EL (cell line): ENCODE measurements around the gene MRPS14.

ENCODE experiments used
- DNase-seq: peaks from one replicate; pipeline ENCODE4 v3.0.0-alpha.2; 2016

MRPS14 gene

DNA sequence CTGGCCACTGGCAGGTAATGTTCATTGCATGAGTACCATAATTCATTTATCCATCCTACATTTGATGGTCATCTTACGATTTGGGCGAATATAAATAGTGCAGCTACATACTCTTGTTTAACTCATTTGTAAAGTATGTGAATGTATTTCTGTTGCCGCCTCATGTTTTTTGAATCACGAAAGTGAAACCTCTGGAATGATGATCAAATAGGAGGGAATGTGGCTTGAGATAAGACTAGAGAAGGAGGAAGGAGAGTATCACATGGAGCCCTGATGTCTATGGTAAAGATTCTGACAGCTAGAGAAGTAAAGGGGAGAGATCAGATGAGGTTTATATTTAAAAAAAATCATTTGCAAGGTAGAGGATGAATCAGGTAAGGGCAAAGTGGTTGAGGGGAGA is 8.0 kb downstream of the MRPS14 start:
- peak; percentile 88 for DNase-seq

- no peak for DNase-seq
Observed at GRCh38 chr1:175013445-175013844, 9.8 kb downstream of the MRPS14 start.

DNA sequence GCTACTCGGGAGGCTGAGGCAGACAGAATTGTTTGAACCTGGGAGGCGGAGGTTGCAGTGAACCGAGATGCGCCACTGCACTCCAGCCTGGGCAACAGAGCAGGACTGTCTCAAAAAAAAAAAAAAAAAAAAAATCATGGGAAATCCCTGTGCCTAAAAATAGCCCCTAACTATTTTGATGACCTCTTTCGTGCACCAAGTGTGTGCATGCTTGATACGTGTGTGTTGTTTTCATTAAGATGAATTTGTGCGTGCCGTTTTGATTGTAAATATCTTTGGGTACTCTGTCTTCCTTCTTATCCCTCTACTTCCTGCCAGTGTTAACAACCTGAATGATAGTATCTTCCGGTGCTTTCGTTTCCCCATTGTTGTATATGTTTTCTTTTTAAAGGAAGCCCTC is 13.7 kb downstream of the MRPS14 start:
- DNase-seq, result no peak

DNA sequence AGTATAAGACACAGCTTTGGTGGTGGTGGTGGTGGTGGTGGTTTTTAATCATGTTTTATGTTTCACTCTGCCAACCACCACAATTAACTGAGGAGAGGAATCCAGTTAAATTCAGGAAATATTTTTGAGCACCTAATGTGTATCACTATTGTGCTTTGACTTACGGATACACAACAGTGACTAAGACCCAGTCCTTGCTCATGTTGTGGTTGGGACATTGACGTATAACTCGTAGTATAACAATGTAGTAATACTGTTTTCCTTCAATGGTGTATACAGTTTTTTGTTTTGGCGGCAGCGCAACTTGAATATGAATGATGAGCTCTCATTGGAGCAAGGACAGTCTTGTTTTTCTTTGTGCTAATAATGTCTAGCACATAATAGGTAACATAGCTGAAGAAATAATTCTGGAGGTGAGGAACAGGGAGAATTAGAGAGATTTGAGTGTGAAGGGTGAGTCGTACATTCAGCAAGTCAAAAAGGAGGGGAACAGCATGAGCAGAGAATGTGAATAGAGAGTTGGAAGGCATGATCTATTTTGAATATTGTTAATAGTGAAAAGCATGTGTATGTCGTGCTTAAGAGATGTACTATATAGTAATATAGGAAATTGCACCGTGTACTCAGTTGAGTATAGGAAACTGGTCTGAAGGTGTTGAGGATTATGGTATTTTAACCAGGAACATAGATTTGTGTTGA is 18.0 kb downstream of the MRPS14 start:
- DNase-seq, result no peak

- DNase-seq, result no peak
Observed at GRCh38 chr1:175003521-175003920, 19.7 kb downstream of the MRPS14 start.

DNA sequence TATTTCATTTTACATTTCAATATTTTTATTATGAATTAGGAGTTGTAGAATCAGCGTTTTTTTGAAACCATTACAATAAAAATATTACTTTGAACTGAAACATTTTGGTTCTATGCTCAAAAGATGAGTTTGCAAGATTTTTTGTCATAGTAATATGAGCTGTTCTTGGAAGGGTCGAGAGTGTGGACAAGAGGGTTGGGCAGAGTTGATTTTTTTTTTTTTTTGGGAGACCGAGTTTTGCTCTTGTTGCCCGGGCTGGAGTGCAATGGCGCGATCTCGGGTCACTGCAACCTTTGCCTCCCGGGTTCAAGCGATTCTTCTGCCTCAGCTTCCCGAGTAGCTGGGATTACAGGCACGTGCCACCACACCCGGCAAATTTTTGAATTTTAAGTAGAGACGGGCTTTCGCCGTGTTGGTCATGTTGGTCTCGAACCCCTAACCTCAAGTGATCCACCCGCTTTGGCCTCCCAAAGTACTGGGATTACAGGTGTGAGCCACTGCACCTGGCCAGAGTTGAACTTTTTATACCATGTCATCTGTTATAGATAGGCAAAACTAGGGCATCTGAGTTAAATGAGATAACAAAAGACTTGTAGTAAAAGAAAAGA is 20.2 kb downstream of the MRPS14 start:
- DNase-seq, result no peak

DNA sequence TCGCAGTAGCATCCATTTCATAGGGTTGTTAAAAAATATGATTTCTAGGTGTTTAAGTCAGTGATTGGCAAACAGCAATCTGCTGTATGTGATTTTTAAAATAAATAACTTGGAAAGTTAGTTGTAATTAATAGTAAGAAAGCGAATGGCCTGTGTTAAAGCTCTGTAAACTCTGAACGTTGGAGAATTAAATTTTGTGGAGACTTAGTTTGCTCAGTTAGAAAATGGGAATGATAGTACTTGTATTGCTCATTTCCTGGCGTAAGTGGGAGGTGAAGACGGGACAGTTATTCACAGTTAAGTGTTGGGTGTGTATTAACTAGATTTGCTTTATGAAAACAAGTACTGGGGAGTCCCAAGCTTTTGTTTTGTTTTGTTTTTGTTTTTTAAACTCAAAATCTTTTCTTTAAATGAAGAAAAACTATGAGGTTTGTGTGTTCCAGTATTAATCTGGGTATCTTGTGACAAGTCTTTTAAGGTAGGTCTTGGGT is 22.5 kb downstream of the MRPS14 start:
- no peak for DNase-seq

GRCh38 chr1:174999936-175000696 is 23.1 kb downstream of the MRPS14 start, which contains the start of gene CACYBP:
TSS of gene CACYBP (plus strand) at chr1:174999947. CDS start at chr1:175000181, 234 bp downstream.
- DNase-seq, result no peak

- peak; percentile 99 for DNase-seq
Observed at GRCh38 chr1:174999216-174999935, 23.8 kb downstream of the MRPS14 start.

GRCh38 chr1:174998569-174999215 is 24.5 kb downstream of the MRPS14 start:
- peak; percentile 59 for DNase-seq

DNA sequence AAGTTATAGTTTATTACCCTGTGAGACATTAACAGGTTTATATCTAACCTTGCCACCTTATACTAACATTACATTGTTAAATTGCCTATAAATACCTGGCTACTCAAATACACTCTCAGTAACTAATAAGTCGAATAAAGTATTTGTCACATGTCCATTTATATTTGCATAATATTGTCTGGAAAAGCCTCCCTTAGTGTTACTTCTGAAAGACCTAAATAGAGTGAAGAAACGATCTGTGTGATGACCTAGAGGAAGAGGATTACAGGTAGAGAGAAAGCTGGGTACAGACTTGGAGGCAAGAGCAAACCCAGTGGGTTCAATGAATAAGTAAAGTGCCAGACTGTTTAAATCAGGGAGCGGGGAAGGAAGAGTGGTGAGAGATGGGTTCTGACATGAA is 26.2 kb downstream of the MRPS14 start:
- DNase-seq, result no peak

GRCh38 chr1:174996476-174996875 is 26.7 kb downstream of the MRPS14 start:
- DNase-seq, result peak; percentile 45

GRCh38 chr1:174995916-174996315 is 27.3 kb downstream of the MRPS14 start:
- DNase-seq, result peak; percentile 57

- no peak for DNase-seq
Observed at GRCh38 chr1:174995121-174995520, 28.1 kb downstream of the MRPS14 start.

- DNase-seq, result no peak
Observed at GRCh38 chr1:174991473-174991872, 31.8 kb downstream of the MRPS14 start.

- DNase-seq, result peak; percentile 83
Observed at GRCh38 chr1:174990382-174990999, 32.7 kb downstream of the MRPS14 start.

- peak; percentile 28 for DNase-seq
Observed at GRCh38 chr1:174989536-174990220, 33.5 kb downstream of the MRPS14 start.

- no peak for DNase-seq
Observed at GRCh38 chr1:174988986-174989385, 34.2 kb downstream of the MRPS14 start.

- DNase-seq, result no peak
Observed at GRCh38 chr1:174988539-174988938, 34.7 kb downstream of the MRPS14 start.

GRCh38 chr1:174984952-174985351 is 38.3 kb downstream of the MRPS14 start:
- DNase-seq, result no peak

DNA sequence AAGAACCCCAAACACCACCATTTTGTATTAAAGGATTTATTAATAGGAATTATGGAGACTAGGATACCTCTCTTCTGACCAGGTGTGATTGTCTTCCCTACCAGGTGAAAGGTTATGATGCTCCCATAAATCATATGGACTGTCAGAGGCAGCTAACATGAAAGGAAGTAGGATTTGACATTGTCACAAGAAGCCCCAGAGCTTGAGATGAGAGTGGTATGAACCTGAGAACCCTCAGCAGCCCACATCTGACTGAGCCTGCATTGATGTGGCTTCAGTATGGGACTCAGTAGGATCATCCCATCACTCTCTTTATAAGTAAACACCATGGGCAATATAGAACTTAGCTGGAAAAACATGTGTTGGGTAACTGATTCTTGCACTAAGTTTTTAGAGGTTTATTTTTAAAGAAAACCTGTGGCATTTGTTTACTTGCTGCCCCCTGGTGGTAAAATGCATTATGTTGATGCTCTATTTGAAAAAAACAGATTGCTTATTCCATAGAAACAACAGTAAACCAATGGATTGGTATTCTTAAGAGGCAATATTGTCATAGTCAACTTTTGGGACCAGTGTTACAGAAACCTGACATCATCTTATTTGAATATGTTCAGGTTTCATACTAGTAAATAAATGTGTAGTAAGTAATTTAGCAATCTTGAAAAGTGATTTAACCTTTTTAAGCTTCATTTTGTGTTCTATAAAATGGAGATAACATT is 40.1 kb downstream of the MRPS14 start:
- DNase-seq, result peak; percentile 48
